Hepatocyte (in vitro differentiated cells): ENCODE measurements around the gene DIP2C. TPM values are rescaled to one million over a fixed set of nuclear protein-coding genes. Genes with fewer than 3 reads are reported as not detected.

Source experiments
- DNase-seq: peaks from one replicate; pipeline ENCODE4 v3.0.0-alpha.2; 2016; ENCODE audit warnings: low spot score
- H2AFZ ChIP-seq: fragments of 200-600 bp; sonication (generic); 2 replicates; pipeline ENCODE4 v1.6.0; 2016; ENCODE audit warnings: antibody characterized with exemption, mild to moderate bottlenecking
- H3K27ac ChIP-seq: fragments of 200-600 bp; sonication (generic); 2 replicates; pipeline ENCODE4 v1.5.1; 2016; ENCODE audit warnings: mild to moderate bottlenecking
- H3K27me3 ChIP-seq: fragments of 200-600 bp; sonication (generic); 2 replicates; pipeline ENCODE4 v1.6.1; 2016
- H3K36me3 ChIP-seq: fragments of 200-600 bp; sonication (generic); replicated peaks from 2 replicates; pipeline ENCODE4 v1.5.1; 2016; ENCODE audit warnings: low read depth; ENCODE audit not compliant: insufficient read depth
- H3K4me1 ChIP-seq: fragments of 200-600 bp; sonication (generic); 2 replicates; pipeline ENCODE4 v1.5.1; 2016; ENCODE audit warnings: mild to moderate bottlenecking, moderate library complexity; ENCODE audit not compliant: insufficient read depth
- H3K4me2 ChIP-seq: fragments of 200-600 bp; sonication (generic); 2 replicates; pipeline ENCODE4 v1.6.0; 2016
- H3K4me3 ChIP-seq: fragments of 200-600 bp; sonication (generic); 2 replicates; pipeline ENCODE4 v1.5.1; 2016; ENCODE audit warnings: mild to moderate bottlenecking
- H3K79me2 ChIP-seq: fragments of 200-600 bp; sonication (generic); 2 replicates; pipeline ENCODE4 v1.6.0; 2017; ENCODE audit warnings: mild to moderate bottlenecking
- H3K9me2 ChIP-seq: fragments of 200-600 bp; sonication (generic); replicated peaks from 2 replicates; pipeline ENCODE4 v1.6.0; 2017; ENCODE audit warnings: mild to moderate bottlenecking; ENCODE audit not compliant: insufficient read depth
- H3K9me3 ChIP-seq: fragments of 200-600 bp; sonication (generic); 2 replicates; pipeline ENCODE4 v1.5.1; 2016; ENCODE audit warnings: low read depth, mild to moderate bottlenecking
- H4K20me1 ChIP-seq: fragments of 200-600 bp; sonication (generic); 2 replicates; pipeline ENCODE4 v1.6.0; 2016; ENCODE audit warnings: mild to moderate bottlenecking; ENCODE audit not compliant: insufficient read depth, poor library complexity, severe bottlenecking
- CTCF ChIP-seq: fragments of 200-600 bp; sonication (generic); IDR thresholded peaks from 2 replicates; pipeline ENCODE4 v1.5.1; 2016; ENCODE audit warnings: antibody characterized with exemption, mild to moderate bottlenecking; ENCODE audit not compliant: poor library complexity
- EZH2 ChIP-seq: fragments of 200-600 bp; sonication (generic); IDR thresholded peaks from 2 replicates; pipeline ENCODE4 v1.6.1; 2016; ENCODE audit warnings: antibody characterized with exemption, mild to moderate bottlenecking, borderline replicate concordance
- EZH2phosphoT487 ChIP-seq: fragments of 200-600 bp; sonication (generic); IDR thresholded peaks from one replicate; pipeline ENCODE4 v1.6.1; 2018; ENCODE audit warnings: antibody characterized with exemption, mild to moderate bottlenecking, low read depth, moderate library complexity; ENCODE audit not compliant: unreplicated experiment, severe bottlenecking
- WGBS: methylation state at CpG from one replicate; pipeline ENCODE4 v1.1.6; 2016; ENCODE audit warnings: low lambda C conversion rate; ENCODE audit errors: missing lambda C conversion rate; 5-methylcytosine and 5-hydroxymethylcytosine counted together
- polyA plus RNA-seq: library from polyadenylated mRNA; unstranded; fragments of >200 nt; fragmentation: Nextera tagmentation; extraction: Ambion mirVana; gene quantifications from 2 replicates; pipeline ENCODE4 v1.2.1, GENCODE V29; 2016
- total RNA-seq: library from RNA; depleted of rRNA; stranded (reverse); fragments of >200 nt; gene quantifications from 2 replicates; pipeline ENCODE4 v1.2.3, GENCODE V29; 2014

The DIP2C gene
- total and polyA plus RNA-seq, 2 experiments from 2014 or later: 11.1 to 12.8 TPM

- Histone ChIP-seq H3K4me1 (no peaks in the 10 kb centered on the region), H3K27ac (no peak overlapping the region), H4K20me1 (peaks cover 9% of the 10 kb centered on the region), H3K27me3 (no peaks in the 10 kb centered on the region), H3K36me3 (no peaks in the 10 kb centered on the region), H3K4me2 (no peak overlapping the region), H3K79me2 (peaks cover 92% of the 10 kb centered on the region), H3K4me3 (no peak overlapping the region), H3K9me3 (peaks cover 6% of the 10 kb centered on the region), H2AFZ (no peak overlapping the region), H3K9me2 (no peaks in the 10 kb centered on the region)
- WGBS: 96% methylated on average over 13 of the region's 13 CpGs
- DNase-seq: no peak
- no peak for TF ChIP-seq EZH2
- no peak for TF ChIP-seq CTCF
- TF ChIP-seq EZH2phosphoT487: no peak
Measured at GRCh38 chr10:565676-566075, 123.8 kb downstream of the DIP2C start.

- no peaks in the 10 kb centered on the region for H3K36me3 ChIP-seq
- no peaks in the 10 kb centered on the region for H3K4me1 ChIP-seq
- H3K4me3 ChIP-seq: no peak overlapping the region
- H3K9me3 ChIP-seq: peaks cover 6% of the 10 kb centered on the region
- peaks cover 91% of the 10 kb centered on the region for H3K79me2 ChIP-seq
- H3K9me2 ChIP-seq: no peaks in the 10 kb centered on the region
- H3K27ac ChIP-seq: no peak overlapping the region
- no peak for TF ChIP-seq EZH2
- no peak for TF ChIP-seq CTCF
- TF ChIP-seq EZH2phosphoT487: no peak
- WGBS: 97% methylated on average over 5 of the region's 5 CpGs
- H3K4me2 ChIP-seq: no peak overlapping the region
- no peak overlapping the region for H2AFZ ChIP-seq
- no peaks in the 10 kb centered on the region for H3K27me3 ChIP-seq
- peaks cover 10% of the 10 kb centered on the region for H4K20me1 ChIP-seq
- no peak for DNase-seq
Measured at GRCh38 chr10:565146-565545, 124.3 kb downstream of the DIP2C start.

GRCh38 chr10:563827-564226, 125.6 kb downstream of the DIP2C start:
- H3K4me2 ChIP-seq: no peak overlapping the region
- no peaks in the 10 kb centered on the region for H3K9me2 ChIP-seq
- no peaks in the 10 kb centered on the region for H3K4me1 ChIP-seq
- peaks cover 20% of the 10 kb centered on the region for H4K20me1 ChIP-seq
- no peaks in the 10 kb centered on the region for H3K27me3 ChIP-seq
- no peak overlapping the region for H3K4me3 ChIP-seq
- no peak for DNase-seq
- peaks cover 91% of the 10 kb centered on the region for H3K79me2 ChIP-seq
- no peak for TF ChIP-seq CTCF
- no peak for TF ChIP-seq EZH2phosphoT487
- no peak for TF ChIP-seq EZH2
- H3K36me3 ChIP-seq: no peaks in the 10 kb centered on the region
- H2AFZ ChIP-seq: no peak overlapping the region
- no peak overlapping the region for H3K27ac ChIP-seq
- H3K9me3 ChIP-seq: peaks cover 6% of the 10 kb centered on the region
- 98% methylated on average over 5 of the region's 5 CpGs for whole genome bisulfite sequencing

- no peak overlapping the region for H3K4me2 ChIP-seq
- 88% methylated on average over 4 of the region's 4 CpGs for WGBS
Measured at GRCh38 chr10:562142-562541, 127.3 kb downstream of the DIP2C start.

More at GRCh38 chr10:562142-562541, 127.3 kb downstream of the DIP2C start:
- H3K27me3 ChIP-seq: no peaks in the 10 kb centered on the region
- peaks cover 89% of the 10 kb centered on the region for H3K79me2 ChIP-seq
- peaks cover 6% of the 10 kb centered on the region for H3K9me3 ChIP-seq
- no peaks in the 10 kb centered on the region for H3K4me1 ChIP-seq
- TF ChIP-seq EZH2phosphoT487: no peak
- TF ChIP-seq CTCF: no peak
- no peak for TF ChIP-seq EZH2
- H2AFZ ChIP-seq: no peak overlapping the region
- no peaks in the 10 kb centered on the region for H3K9me2 ChIP-seq
- H3K36me3 ChIP-seq: no peaks in the 10 kb centered on the region
- H3K27ac ChIP-seq: no peak overlapping the region
- DNase-seq: no peak
- H4K20me1 ChIP-seq: peaks cover 32% of the 10 kb centered on the region
- H3K4me3 ChIP-seq: no peak overlapping the region
